Measurements from ENCODE around the gene PROM2. TPM values are rescaled to one million over a fixed set of nuclear protein-coding genes. Genes with fewer than 3 reads are reported as not detected.

Gene PROM2
- total RNA-seq, 1 experiment from 2014 or later: 129 TPM

DNA sequence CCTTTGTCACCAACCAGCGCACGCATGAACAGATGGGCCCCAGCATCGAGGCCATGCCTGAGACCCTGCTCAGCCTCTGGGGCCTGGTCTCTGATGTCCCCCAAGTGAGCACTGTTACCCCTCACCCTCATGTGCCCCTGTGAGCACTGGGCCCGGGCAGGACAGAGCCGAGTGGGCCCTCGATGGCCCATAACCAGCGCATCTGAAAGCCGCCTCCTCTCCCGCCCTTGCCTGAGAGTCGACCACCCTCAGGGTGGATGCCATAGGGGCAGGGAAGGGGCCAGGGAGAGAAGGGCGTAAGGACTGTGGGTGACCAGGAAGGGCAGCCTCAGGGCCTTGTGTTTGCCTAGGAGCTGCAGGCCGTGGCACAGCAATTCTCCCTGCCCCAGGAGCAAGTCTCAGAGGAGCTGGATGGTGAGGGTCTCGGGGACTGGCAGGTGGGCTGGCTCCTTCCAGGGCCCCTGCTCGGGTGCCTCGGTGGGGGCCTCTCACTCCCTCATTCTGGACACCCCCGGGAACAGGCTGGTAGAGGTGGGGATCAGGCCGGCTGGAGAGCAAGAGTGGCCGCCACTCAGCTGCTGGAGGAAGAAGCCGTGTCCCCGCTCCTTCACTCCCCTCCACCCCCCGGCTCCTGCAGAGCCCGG, 2.1 kb downstream of the PROM2 start:
- H2AFZ ChIP-seq: peak overlapping the region; percentile 70
- H3K9me2 ChIP-seq (ENCODE audit: insufficient read depth): no peaks in the 10 kb centered on the region
- DNase-seq: no peak
- peaks cover 39% of the 10 kb centered on the region for H3K4me1 ChIP-seq (replicated peaks; ENCODE audit: insufficient read depth)
- H3K27ac ChIP-seq: peak overlapping the region; percentile 11
- BruUV-seq (replicated peaks): no TSS peak
- peaks cover 63% of the 10 kb centered on the region for H3K79me2 ChIP-seq (ENCODE audit: low read depth)
- H3K4me3 ChIP-seq: peak overlapping the region; percentile 73
- CTCF ChIA-PET: interaction anchor here (3.4 kb wide), 1 partner anchor 44 kb away, joined by 26 read pairs; no protein-coding TSS in a partner anchor
- peak overlapping the region; percentile 88 for H3K4me2 ChIP-seq
- H3K36me3 ChIP-seq (ENCODE audit: low read depth): peaks cover 26% of the 10 kb centered on the region
- no peaks in the 10 kb centered on the region for H3K27me3 ChIP-seq (ENCODE audit: insufficient read depth, low read depth)
- intact Hi-C loops (cut with micrococcal nuclease; ENCODE audit: unreplicated experiment): no loop called here
- no peaks in the 10 kb centered on the region for H4K20me1 ChIP-seq (ENCODE audit: insufficient read depth)
- POLR2A ChIA-PET (ENCODE audit: unreplicated experiment): no interaction called here
- no peaks in the 10 kb centered on the region for H3K9me3 ChIP-seq (ENCODE audit: insufficient read depth, low read depth)
- TF ChIP-seq, protein P1, sequence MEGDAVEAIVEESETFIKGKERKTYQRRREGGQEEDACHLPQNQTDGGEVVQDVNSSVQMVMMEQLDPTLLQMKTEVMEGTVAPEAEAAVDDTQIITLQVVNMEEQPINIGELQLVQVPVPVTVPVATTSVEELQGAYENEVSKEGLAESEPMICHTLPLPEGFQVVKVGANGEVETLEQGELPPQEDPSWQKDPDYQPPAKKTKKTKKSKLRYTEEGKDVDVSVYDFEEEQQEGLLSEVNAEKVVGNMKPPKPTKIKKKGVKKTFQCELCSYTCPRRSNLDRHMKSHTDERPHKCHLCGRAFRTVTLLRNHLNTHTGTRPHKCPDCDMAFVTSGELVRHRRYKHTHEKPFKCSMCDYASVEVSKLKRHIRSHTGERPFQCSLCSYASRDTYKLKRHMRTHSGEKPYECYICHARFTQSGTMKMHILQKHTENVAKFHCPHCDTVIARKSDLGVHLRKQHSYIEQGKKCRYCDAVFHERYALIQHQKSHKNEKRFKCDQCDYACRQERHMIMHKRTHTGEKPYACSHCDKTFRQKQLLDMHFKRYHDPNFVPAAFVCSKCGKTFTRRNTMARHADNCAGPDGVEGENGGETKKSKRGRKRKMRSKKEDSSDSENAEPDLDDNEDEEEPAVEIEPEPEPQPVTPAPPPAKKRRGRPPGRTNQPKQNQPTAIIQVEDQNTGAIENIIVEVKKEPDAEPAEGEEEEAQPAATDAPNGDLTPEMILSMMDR (conservative IDR thresholded peaks at IDR 0.05): no peak
- no peak for TF ChIP-seq EZH2 (IDR thresholded peaks at IDR 0.05; ENCODE audit: low read depth)
- peaks cover 16% of the 10 kb centered on the region; the same call in 1 of the 2 replicates for H3F3A ChIP-seq (ENCODE audit: insufficient read depth, low read depth)

DNA sequence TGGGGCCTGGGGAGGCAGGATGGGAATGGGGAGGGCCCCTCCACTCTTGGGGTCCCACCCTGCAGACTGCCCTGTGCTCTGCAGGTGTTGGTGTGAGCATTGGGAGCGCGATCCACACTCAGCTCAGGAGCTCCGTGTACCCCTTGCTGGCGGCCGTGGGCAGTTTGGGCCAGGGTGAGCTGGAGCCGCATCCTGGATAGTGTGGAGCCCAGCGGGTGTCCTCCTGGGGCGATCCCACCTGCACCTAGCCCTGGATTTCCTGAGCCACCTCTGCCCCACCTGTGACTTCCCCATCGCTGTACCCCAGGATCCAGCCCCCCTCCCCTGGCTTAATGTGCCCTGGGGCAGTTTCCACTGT, 2.6 kb downstream of the PROM2 start:
- Histone ChIP-seq H4K20me1 (ENCODE audit: insufficient read depth) (no peaks in the 10 kb centered on the region), H3K27ac (peak overlapping the region; percentile 11), H3K27me3 (ENCODE audit: insufficient read depth, low read depth) (no peaks in the 10 kb centered on the region), H3K4me3 (peak overlapping the region; percentile 73), H3K4me1 (replicated peaks; ENCODE audit: insufficient read depth) (peaks cover 39% of the 10 kb centered on the region), H3K36me3 (ENCODE audit: low read depth) (peaks cover 26% of the 10 kb centered on the region), H3K4me2 (peak overlapping the region; percentile 88), H3F3A (ENCODE audit: insufficient read depth, low read depth) (peaks cover 16% of the 10 kb centered on the region; the same call in 1 of the 2 replicates), H2AFZ (no peak overlapping the region), H3K9me3 (ENCODE audit: insufficient read depth, low read depth) (no peaks in the 10 kb centered on the region), H3K79me2 (ENCODE audit: low read depth) (peaks cover 63% of the 10 kb centered on the region), H3K9me2 (ENCODE audit: insufficient read depth) (no peaks in the 10 kb centered on the region)
- intact Hi-C loops (cut with micrococcal nuclease; ENCODE audit: unreplicated experiment): no loop called here
- POLR2A ChIA-PET (ENCODE audit: unreplicated experiment): no interaction called here
- CTCF ChIA-PET: interaction anchor here (0.8 to 3.4 kb wide), 3 partner anchors 16 to 45 kb away, joined by 3 to 26 read pairs (median 4); no protein-coding TSS in a partner anchor
- DNase-seq: no peak
- no TSS peak for BruUV-seq (replicated peaks)
- TF ChIP-seq, protein P1 (conservative IDR thresholded peaks at IDR 0.05): no peak
- TF ChIP-seq EZH2 (IDR thresholded peaks at IDR 0.05; ENCODE audit: low read depth): no peak

DNA sequence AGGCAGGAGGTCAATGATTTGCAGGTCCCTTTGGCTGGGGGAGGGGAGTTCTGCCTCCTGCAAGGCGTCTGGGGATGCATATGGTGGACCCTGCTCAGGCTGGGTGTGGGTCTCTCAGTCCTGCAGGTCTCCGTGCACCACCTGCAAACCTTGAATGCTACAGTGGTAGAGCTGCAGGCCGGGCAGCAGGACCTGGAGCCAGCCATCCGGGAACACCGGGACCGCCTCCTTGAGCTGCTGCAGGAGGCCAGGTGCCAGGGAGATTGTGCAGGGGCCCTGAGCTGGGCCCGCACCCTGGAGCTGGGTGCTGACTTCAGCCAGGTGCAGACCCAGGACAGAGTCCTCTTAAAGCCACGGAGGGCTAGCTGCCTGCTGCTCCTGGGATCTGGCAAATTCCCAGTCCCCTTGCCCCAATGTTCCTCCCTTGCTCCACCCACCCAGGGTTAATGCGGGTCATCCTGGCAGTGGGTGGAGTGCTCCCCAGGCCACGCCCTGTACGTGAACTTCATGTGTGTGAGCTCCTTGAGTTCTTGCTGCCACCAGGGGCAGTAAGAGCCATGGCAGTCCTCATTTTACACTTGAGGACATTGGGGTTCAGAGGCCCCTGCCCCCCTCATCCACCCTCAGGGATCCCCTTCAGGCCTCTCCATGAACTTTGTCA, 3.1 kb downstream of the PROM2 start:
- Histone ChIP-seq H3K4me2 (peak overlapping the region; percentile 88), H4K20me1 (ENCODE audit: insufficient read depth) (no peaks in the 10 kb centered on the region), H3K9me3 (ENCODE audit: insufficient read depth, low read depth) (no peaks in the 10 kb centered on the region), H3K27ac (peak overlapping the region; percentile 65), H3K9me2 (ENCODE audit: insufficient read depth) (no peaks in the 10 kb centered on the region), H3K36me3 (ENCODE audit: low read depth) (peaks cover 30% of the 10 kb centered on the region), H3F3A (ENCODE audit: insufficient read depth, low read depth) (peaks cover 16% of the 10 kb centered on the region; the same call in 1 of the 2 replicates), H3K4me1 (replicated peaks; ENCODE audit: insufficient read depth) (peaks cover 39% of the 10 kb centered on the region), H2AFZ (no peak overlapping the region), H3K27me3 (ENCODE audit: insufficient read depth, low read depth) (no peaks in the 10 kb centered on the region), H3K4me3 (peak overlapping the region; percentile 73), H3K79me2 (ENCODE audit: low read depth) (peaks cover 63% of the 10 kb centered on the region)
- intact Hi-C loops (cut with micrococcal nuclease; ENCODE audit: unreplicated experiment): no loop called here
- TF ChIP-seq, protein P1 (conservative IDR thresholded peaks at IDR 0.05): peak; percentile 76
- TF ChIP-seq EZH2 (IDR thresholded peaks at IDR 0.05; ENCODE audit: low read depth): no peak
- peak; percentile 80 to 90 for DNase-seq
- CTCF ChIA-PET: interaction anchor here (0.8 to 3.4 kb wide), 3 partner anchors 16 to 45 kb away, joined by 3 to 26 read pairs (median 4); no protein-coding TSS in a partner anchor
- POLR2A ChIA-PET (ENCODE audit: unreplicated experiment): no interaction called here
- no TSS peak for BruUV-seq (replicated peaks)
